Right atrium auricular region (tissue), 2 donors: ENCODE data around the gene AAK1. TPM values are rescaled to one million over a fixed set of nuclear protein-coding genes. Genes with fewer than 3 reads are reported as not detected.
"Not testable (repeated sequence)": the region's sequence is repeated elsewhere in the genome, so short reads cannot be mapped to it uniquely, and the experiment has no call there.

Source experiments
- DNase-seq: peaks from one replicate; pipeline ENCODE4 v3.0.0-alpha.2; 2019; ENCODE audit warnings: low spot score
- H3K27ac ChIP-seq, 2 donors: fragments of 200-600 bp; sonication (generic); 1 replicate in 1 of 2; 2 replicates in 1 of 2; pipeline ENCODE4 v1.5.1; 2016 to 2019
- H3K27me3 ChIP-seq, 2 donors: fragments of 200-600 bp; sonication (generic); one replicate each; pipeline versions ENCODE4 v1.5.1 to v1.6.0; 2017 to 2019
- H3K36me3 ChIP-seq: fragments of 200-600 bp; sonication (generic); one replicate; pipeline ENCODE4 v1.5.1; 2016
- H3K4me1 ChIP-seq, 2 donors: fragments of 200-600 bp; sonication (generic); one replicate each; pipeline versions ENCODE4 v1.5.1 to v1.6.0; 2017 to 2019
- H3K4me3 ChIP-seq, 2 donors: fragments of 200-600 bp; sonication (generic); 1 replicate in 1 of 2; 2 replicates in 1 of 2; pipeline ENCODE4 v1.5.1; 2017 to 2019; ENCODE audit warnings: mild to moderate bottlenecking in 1 of 2, moderate library complexity in 1 of 2
- H3K9me3 ChIP-seq, 2 donors: fragments of 200-600 bp; sonication (generic); one replicate each; pipeline ENCODE4 v1.5.1; 2019
- total RNA-seq, 2 donors: library from RNA; depleted of rRNA; stranded (reverse); fragments of >200 nt; gene quantifications; one replicate each; pipeline ENCODE4 v1.1.0, GENCODE V29; 2016
- TF ChIP-seq, protein P1 (sequence below), 2 donors: fragments of 200-600 bp; sonication (generic); IDR thresholded peaks; one replicate each; pipeline ENCODE4 v1.5.1; 2019; ENCODE audit warnings: antibody characterized with exemption in 2 of 2

Gene AAK1
- total RNA-seq, 2 donors from 2014 or later = 50.4 to 62.6 TPM

DNA sequence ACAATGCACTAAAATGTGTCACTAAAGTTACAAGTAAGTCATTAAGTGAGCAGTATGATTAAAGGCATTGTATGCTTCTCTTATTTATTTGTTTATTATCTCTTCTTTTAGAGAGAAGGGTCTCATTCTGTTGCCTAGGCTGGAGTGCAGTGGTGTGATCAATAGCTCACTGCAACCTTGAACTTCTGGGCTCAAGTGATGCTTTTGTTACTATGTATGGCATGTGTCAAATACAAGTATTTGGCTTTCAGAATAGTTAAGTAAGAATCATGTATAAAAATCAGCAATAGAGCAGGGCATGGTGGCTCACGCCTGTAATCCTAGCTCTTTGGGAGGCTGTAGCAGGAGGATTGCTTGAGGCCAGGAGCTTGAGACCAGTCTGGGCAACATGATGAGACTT lies 15.8 kb upstream of the AAK1 start:
- H3K9me3 ChIP-seq = no peaks in the 10 kb centered on the region
- H3K36me3 ChIP-seq = no peaks in the 10 kb centered on the region
- TF ChIP-seq, protein P1, sequence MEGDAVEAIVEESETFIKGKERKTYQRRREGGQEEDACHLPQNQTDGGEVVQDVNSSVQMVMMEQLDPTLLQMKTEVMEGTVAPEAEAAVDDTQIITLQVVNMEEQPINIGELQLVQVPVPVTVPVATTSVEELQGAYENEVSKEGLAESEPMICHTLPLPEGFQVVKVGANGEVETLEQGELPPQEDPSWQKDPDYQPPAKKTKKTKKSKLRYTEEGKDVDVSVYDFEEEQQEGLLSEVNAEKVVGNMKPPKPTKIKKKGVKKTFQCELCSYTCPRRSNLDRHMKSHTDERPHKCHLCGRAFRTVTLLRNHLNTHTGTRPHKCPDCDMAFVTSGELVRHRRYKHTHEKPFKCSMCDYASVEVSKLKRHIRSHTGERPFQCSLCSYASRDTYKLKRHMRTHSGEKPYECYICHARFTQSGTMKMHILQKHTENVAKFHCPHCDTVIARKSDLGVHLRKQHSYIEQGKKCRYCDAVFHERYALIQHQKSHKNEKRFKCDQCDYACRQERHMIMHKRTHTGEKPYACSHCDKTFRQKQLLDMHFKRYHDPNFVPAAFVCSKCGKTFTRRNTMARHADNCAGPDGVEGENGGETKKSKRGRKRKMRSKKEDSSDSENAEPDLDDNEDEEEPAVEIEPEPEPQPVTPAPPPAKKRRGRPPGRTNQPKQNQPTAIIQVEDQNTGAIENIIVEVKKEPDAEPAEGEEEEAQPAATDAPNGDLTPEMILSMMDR (IDR thresholded peaks at IDR 0.05) = no peak
- H3K27me3 ChIP-seq = no peaks in the 10 kb centered on the region
- peaks cover 0 to 5% of the 10 kb centered on the region in 2 donors for H3K4me1 ChIP-seq
- no peak overlapping the region for H3K27ac ChIP-seq
- no peak for DNase-seq
- H3K4me3 ChIP-seq = no peak overlapping the region

DNA sequence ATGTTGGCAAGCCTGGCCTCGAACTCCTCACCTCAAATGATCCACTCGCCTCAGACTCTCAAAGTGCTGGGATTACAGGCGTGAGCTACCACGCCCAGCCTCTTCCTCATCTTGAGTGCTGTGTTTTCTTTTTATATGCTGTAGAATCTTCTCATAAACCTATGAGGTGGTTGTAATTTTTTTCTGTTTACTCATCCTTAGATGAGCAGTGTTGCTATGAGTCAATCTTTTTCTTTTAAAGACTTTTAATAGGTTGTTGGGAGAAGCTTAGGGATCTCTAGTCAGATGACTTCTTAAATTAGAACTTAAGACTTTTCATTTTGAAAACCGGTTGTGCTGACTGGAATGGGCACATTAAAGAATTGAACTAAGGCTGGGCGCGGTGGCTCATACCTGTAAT lies 8.7 kb upstream of the AAK1 start:
- no peak overlapping the region for H3K27ac ChIP-seq
- TF ChIP-seq, protein P1 (IDR thresholded peaks at IDR 0.05) = no peak
- DNase-seq = no peak
- H3K9me3 ChIP-seq = no peaks in the 10 kb centered on the region
- H3K36me3 ChIP-seq = no peaks in the 10 kb centered on the region
- H3K4me3 ChIP-seq = no peak overlapping the region
- H3K27me3 ChIP-seq = no peaks in the 10 kb centered on the region
- no peaks in the 10 kb centered on the region for H3K4me1 ChIP-seq

DNA sequence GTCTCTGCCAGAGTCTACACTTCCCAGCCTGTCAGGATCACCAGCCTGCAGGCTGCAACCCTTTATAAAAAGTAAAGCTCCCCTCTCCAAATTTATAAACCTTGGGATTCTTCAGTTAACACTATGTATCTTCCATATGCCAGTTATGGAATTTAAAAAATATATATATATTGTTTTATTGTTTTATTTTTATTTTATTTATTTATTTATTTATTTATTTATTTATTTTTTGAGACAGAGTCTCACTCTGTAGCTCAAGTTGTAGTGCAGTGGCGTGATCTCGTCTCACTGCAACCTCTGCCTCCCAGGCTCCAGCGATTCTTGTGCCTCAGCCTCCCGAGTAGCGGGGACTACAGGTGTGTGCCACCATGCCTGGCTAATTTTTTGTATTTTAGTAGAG lies 3.7 kb upstream of the AAK1 start:
- H3K9me3 ChIP-seq, H3K27me3 ChIP-seq, H3K36me3 ChIP-seq, H3K27ac ChIP-seq, H3K4me3 ChIP-seq, DNase-seq: not testable (repeated sequence)
- H3K4me1 ChIP-seq = peaks cover 0 to 15% of the 10 kb centered on the region in 2 donors

DNA sequence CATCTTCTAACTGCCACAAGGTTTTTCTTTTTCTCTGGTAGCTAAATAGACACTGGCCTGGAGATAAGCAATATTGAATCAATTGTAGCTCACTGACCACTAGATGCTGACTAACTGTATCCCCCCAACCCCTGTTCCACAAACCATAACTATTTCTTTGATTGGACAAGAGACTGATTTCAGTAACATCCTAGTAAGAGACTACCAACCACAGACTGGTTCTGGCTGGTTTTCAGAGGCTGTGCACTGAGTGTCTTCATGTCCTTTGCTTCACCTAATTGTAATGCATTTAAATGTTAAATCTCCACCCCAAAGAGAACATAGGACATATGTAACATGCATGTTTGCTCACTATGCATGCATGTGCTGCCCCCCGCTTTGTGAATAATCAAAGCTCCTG lies 3.2 kb upstream of the AAK1 start:
- Histone ChIP-seq H3K4me1 (peaks cover 0 to 17% of the 10 kb centered on the region in 2 donors), H3K9me3 (no peaks in the 10 kb centered on the region), H3K36me3 (no peaks in the 10 kb centered on the region), H3K27me3 (no peaks in the 10 kb centered on the region), H3K4me3 (no peak overlapping the region), H3K27ac (no peak overlapping the region)
- DNase-seq = no peak
- TF ChIP-seq, protein P1 (IDR thresholded peaks at IDR 0.05) = no peak

DNA sequence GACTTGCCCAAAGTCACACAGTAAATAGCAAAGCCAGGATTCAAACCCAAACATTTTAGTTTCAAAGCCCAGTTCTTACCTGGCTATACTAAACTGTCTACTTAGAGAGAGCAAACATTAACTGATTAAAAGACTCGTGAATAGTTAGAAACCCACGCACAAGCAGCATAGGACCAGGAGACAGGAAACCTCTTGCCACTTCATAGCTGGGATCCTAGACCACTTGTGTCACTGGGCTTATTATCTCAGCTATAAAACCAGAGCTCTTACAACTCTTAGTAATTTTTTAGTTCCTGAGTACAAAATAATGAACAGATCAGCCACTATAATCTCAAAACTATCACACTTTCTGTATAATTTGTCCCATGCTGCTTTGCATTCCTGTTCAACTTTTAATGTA lies 2.4 kb upstream of the AAK1 start:
- H3K4me1 ChIP-seq = peaks cover 0 to 25% of the 10 kb centered on the region in 2 donors
- H3K27me3 ChIP-seq = no peaks in the 10 kb centered on the region
- DNase-seq = no peak
- H3K4me3 ChIP-seq = no peak overlapping the region
- no peaks in the 10 kb centered on the region for H3K9me3 ChIP-seq
- no peaks in the 10 kb centered on the region for H3K36me3 ChIP-seq
- TF ChIP-seq, protein P1 (IDR thresholded peaks at IDR 0.05) = no peak
- H3K27ac ChIP-seq = peak overlapping the region in 1 of 2 donors; percentile 92

DNA sequence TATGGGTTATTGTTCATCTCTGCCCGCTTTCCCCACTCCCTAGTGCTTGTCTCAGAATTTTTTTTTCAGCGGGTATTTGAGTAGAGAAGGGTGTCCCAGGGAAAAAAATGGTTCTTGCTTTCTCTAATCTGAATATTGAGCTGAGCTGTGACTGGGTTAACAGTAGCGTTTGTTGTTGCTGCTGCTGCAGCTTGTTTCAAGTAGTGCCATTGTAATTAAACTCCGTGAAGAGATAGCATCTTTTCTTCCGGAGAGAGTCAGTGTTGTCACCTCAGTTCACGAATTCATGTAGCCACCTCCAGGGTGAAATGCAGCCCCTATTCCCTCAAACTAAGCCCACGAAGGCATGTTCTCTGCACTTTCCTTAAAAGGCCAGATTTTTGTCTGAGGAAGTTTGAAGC lies 1.5 kb upstream of the AAK1 start:
- Histone ChIP-seq H3K36me3 (no peaks in the 10 kb centered on the region), H3K9me3 (no peaks in the 10 kb centered on the region), H3K27me3 (no peaks in the 10 kb centered on the region), H3K27ac (peak overlapping the region; percentile 92 to 99), H3K4me1 (peaks cover 0 to 34% of the 10 kb centered on the region in 2 donors), H3K4me3 (peak overlapping the region; percentile 79 to 98)
- TF ChIP-seq, protein P1 (IDR thresholded peaks at IDR 0.05) = no peak
- DNase-seq = no peak
